Stimulated activated CD4-positive, alpha-beta T cell treated with anti-CD3 and anti-CD28 coated beads, Interleukin-15, amount 100 ng/mL, for 24 hours (primary cell): ENCODE results near the gene HHIPL2.
"Not testable (repeated sequence)": the region's sequence is repeated elsewhere in the genome, so short reads cannot be mapped to it uniquely, and the experiment has no call there.

Experiments used
- DNase-seq: peaks from one replicate; pipeline ENCODE4 v3.0.0-alpha.2; 2020

The HHIPL2 gene

GRCh38 chr1:222539951-222540597 is 7.8 kb downstream of the HHIPL2 start:
- DNase-seq = no peak

GRCh38 chr1:222535455-222535854 is 12.4 kb downstream of the HHIPL2 start:
- DNase-seq = no peak

GRCh38 chr1:222530852-222531251 is 17.1 kb downstream of the HHIPL2 start:
- no peak for DNase-seq

DNA sequence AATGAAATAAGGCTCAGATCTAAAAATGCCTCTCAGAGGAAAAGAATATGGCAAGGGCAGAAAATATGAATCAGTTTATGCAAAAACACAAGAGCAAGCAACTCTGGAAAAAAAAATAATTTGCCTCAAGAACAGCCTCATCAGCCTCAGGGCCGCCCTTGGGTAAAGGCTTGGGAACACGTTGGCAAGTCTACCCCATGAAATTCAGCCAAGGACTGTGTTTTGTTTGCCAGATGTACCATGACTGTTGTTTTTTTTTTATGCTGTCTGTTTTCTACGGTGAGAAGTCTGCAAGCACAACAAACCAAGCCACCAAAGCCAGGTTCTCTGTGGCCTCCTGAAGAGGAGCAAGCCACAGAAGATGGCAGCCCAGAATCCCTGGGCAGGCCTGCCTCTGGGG is 18.0 kb downstream of the HHIPL2 start:
- DNase-seq = no peak

- DNase-seq = no peak
Measured at GRCh38 chr1:222529181-222529580, 18.7 kb downstream of the HHIPL2 start.

GRCh38 chr1:222525951-222526350 is 22.0 kb downstream of the HHIPL2 start:
- DNase-seq = no peak

DNA sequence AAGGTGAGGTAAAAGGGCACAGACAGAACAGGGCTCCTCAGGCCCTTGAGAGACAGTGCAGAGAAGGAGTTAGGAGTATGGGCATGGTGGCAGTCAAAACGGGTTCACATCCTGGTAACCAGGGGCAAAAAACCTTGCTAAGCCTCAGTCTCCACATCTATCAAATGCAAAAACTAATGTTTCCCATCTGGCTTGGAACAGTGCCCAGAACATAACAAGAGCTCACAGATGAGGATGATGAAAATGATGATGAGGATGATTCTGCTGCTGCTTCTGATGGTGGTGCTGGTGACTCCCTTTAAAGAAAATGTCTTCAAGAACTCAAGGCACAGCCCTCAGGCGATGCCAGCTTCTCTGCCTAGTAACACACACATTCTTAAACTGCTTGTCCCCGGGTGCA is 24.1 kb downstream of the HHIPL2 start:
- DNase-seq = no peak

- no peak for DNase-seq
Measured at GRCh38 chr1:222522105-222522915, 25.6 kb downstream of the HHIPL2 start.

DNA sequence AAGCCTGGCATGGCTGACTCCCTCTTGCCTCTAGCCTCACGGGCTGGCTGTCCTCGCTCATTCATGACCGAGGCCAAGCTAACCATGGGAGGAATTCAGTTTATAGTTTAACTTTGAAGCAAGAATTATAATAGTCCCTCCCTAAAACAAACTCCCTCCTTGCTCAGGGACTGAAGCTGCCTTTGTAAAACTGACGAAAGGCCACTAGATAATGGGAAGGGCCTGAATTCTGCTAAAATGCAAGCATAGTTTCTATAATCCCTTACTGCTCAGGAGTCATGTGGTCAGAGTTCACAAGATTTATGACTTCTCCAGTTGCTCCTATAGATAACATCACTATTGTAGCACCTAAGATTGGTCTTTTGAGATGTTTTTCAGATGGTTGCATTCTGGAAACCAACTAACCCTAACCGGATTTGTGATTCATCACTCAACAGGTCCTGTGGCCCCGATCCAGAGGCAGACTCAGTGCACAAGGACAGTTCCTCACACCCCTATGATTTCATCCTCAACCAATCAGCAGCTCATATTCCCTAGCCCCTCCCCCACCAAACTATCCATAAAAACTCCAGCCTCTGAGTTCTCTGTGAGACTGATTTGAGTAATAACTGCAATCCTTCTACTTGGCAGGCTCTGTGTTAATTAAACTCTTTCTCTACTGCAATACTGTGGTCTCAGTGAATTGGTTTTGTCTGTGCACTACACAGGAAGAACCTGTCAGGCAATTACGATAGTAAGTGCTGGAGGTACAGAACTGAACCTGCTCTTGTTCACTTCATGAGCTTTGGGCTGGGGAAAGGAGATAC is 26.4 kb downstream of the HHIPL2 start:
- DNase-seq = no peak

- DNase-seq = not testable (repeated sequence)
Measured at GRCh38 chr1:222489496-222489895, 58.4 kb downstream of the HHIPL2 start.

DNA sequence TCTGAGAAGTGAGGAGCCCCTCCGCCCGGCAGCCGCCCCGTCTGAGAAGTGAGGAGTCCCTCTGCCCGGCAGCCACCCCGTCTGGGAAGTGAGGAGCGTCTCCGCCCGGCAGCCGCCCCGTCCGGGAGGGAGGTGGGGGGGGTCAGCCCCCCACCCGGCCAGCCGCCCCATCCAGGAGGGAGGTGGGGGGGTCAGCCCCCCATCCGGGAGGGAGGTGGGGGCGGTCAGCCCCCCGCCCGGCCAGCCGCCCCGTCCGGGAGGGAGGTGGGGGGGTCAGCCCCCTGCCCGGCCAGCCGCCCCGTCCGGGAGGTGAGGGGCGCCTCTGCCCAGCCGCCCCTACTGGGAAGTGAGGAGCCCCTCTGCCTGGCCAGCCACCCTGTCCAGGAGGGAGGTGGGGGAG is 60.1 kb downstream of the HHIPL2 start:
- DNase-seq = not testable (repeated sequence)

DNA sequence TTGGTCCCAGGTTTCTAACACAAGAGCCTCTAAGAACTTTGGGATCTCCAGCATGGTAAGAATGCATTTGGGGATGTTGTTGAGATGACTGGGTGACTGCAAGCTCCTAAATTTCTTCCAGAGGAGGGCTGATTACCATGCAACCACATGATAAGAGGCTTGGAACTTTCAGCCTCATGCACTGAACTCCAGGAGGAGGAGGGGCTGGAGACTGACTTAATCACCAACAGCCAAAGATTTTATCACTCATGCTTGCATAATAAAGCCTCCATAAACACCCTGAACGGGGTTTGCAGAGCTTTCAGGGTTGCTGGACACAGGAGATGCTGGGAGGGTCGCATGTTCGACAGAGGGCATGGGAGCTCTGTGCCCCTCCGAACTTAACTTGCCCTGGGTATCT is 63.9 kb downstream of the HHIPL2 start:
- DNase-seq = not testable (repeated sequence)

- not testable (repeated sequence) for DNase-seq
Measured at GRCh38 chr1:222479567-222479966, 68.3 kb downstream of the HHIPL2 start.

- DNase-seq = not testable (repeated sequence)
Measured at GRCh38 chr1:222476436-222476835, 71.5 kb downstream of the HHIPL2 start.

GRCh38 chr1:222473717-222474116 is 74.2 kb downstream of the HHIPL2 start:
- DNase-seq = not testable (repeated sequence)

DNA sequence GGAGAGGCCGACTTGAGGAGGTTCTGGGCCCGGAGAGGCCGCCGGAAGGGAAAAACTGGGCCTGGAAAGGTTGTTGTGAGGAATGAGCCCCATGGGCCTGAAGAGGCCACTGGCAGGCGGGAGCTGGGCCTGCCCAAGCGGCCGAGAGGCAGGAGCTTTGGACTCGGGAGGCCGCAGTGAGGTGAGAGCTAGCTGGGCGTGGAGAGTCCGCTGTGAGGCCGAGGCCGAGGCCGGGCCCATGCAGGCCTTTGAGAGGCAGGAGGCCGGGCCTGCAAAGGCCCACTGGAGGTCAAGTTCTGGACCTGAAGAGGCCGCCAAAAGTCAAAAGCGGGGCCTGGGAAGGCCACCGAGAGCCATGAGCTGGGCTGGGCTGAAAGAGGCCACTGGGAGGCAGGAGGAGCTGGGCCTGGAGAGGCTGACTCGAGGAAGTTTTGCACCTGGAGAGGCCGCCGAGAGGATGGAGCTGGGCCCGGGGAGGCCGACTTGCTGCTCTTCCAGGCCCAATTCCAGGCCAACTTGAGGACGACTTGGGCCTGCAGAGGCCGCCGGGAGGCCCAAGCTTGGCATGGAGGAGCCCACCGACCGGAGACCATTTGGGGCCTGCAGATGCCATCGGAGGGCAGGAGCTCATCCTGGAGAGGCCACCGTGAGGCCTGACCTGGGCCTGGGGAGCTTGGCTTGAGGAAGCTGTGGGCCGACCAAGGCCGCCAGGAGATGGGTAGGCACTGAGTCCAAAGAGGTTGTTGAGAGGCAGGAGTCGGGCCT is 74.9 kb downstream of the HHIPL2 start:
- DNase-seq = not testable (repeated sequence)
